Measurements from ENCODE around the gene SUSD1. TPM values are rescaled to one million over a fixed set of nuclear protein-coding genes. Genes with fewer than 3 reads are reported as not detected.

SUSD1 gene
- total RNA-seq, 1 experiment from 2014 or later = 8.1 TPM

DNA sequence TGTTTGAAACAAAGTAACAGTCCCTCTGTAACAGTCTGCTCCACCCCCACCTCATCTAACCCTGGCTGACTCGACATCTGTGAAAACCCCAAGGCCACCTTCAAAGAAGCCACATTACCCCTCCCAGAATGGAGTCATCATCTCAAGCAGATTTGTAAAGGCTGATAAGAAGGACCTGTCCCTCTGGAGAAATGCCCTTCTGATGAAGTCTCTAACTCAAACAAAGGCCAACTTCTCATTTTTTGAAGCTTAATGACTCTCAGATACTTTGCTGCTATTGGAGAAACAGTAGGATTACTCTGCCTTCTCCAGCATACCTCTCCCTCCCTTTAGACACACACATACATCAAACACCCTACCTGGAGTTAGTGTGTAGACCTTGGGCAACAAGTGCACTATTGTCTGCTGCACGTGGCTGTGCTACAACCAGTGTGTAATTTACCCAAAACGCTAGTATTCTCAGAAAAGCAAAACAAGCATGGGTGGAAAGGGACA, 5.3 kb upstream of the SUSD1 start:
- peaks cover 19 to 21% of the 10 kb centered on the region in 2 experiments for H3K4me1 Mint-ChIP-seq
- H3K36me3 Mint-ChIP-seq (ENCODE audit: insufficient read depth in 1 of 3, low read depth in 3 of 3) = peaks cover 0 to 6% (median 0%) of the 10 kb centered on the region in 3 experiments; a peak in 1 of 7 replicates

More for the DNA sequence above, 5.3 kb upstream of the SUSD1 start:
- peaks cover 4% of the 10 kb centered on the region for H3K23me2 ChIP-seq (ENCODE audit: insufficient read length, low read depth, low read length, poor library complexity, severe bottlenecking)
- no peak overlapping the region for H3K23ac ChIP-seq (ENCODE audit: insufficient read length, low read depth, low read length)
- no peak overlapping the region for H3K9ac ChIP-seq (ENCODE audit: extremely low read depth, insufficient read length, low read length)
- H3K4me1 ChIP-seq (ENCODE audit: insufficient read depth, low read length) = peaks cover 6% of the 10 kb centered on the region; the same call in 1 of the 2 replicates
- no peak overlapping the region for H3K4ac ChIP-seq (ENCODE audit: low read depth, low read length)
- no peak overlapping the region for H3K27ac ChIP-seq (ENCODE audit: insufficient read length, low read depth, low read length)
- Mint-ChIP-seq H3K27me3 (ENCODE audit: low read depth) (peaks cover 26% of the 10 kb centered on the region), H3K27ac (no peak overlapping the region), H3K4me3 (no peak overlapping the region), H3K9me3 (peaks cover 0 to 4% of the 10 kb centered on the region in 2 experiments; a peak in 2 of 5 replicates)
- H2AK5ac ChIP-seq (ENCODE audit: insufficient read length, low read length) = no peak overlapping the region
- TF ChIP-seq, protein P1, sequence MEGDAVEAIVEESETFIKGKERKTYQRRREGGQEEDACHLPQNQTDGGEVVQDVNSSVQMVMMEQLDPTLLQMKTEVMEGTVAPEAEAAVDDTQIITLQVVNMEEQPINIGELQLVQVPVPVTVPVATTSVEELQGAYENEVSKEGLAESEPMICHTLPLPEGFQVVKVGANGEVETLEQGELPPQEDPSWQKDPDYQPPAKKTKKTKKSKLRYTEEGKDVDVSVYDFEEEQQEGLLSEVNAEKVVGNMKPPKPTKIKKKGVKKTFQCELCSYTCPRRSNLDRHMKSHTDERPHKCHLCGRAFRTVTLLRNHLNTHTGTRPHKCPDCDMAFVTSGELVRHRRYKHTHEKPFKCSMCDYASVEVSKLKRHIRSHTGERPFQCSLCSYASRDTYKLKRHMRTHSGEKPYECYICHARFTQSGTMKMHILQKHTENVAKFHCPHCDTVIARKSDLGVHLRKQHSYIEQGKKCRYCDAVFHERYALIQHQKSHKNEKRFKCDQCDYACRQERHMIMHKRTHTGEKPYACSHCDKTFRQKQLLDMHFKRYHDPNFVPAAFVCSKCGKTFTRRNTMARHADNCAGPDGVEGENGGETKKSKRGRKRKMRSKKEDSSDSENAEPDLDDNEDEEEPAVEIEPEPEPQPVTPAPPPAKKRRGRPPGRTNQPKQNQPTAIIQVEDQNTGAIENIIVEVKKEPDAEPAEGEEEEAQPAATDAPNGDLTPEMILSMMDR (conservative IDR thresholded peaks at IDR 0.05) = no peak
- H2BK12ac ChIP-seq (ENCODE audit: insufficient read length, low read depth, low read length) = no peak overlapping the region
- no peak overlapping the region for H2BK120ac ChIP-seq (ENCODE audit: low read depth, low read length, poor library complexity, severe bottlenecking)
- H4K20me1 ChIP-seq (ENCODE audit: control insufficient read depth, insufficient read depth, insufficient read length) = no peaks in the 10 kb centered on the region
- WGBS (ENCODE audit: extremely low coverage, insufficient read length, low lambda C conversion rate) = no CpG with 5 or more reads among the region's 3 CpGs
- H2AFZ ChIP-seq (ENCODE audit: low read length) = no peak overlapping the region
- no peak overlapping the region for H2BK20ac ChIP-seq (ENCODE audit: low read depth, low read length, poor library complexity, severe bottlenecking)
- DNase-seq = no peak
- no peaks in the 10 kb centered on the region; the same call in 1 of the 2 replicates for H3K27me3 ChIP-seq (ENCODE audit: insufficient read depth, low read length)
- no peak overlapping the region for H3K18ac ChIP-seq (ENCODE audit: insufficient read length, low read depth, low read length)
- no peak overlapping the region for H4K5ac ChIP-seq (ENCODE audit: insufficient read length, low read depth, low read length)
- no peak overlapping the region for H4K91ac ChIP-seq (ENCODE audit: insufficient read length, low read depth, low read length)
- no peaks in the 10 kb centered on the region for H3K9me3 ChIP-seq (ENCODE audit: control insufficient read depth, low read depth, low read length)
- H4K8ac ChIP-seq (replicated peaks; ENCODE audit: insufficient read length, low read depth, low read length) = no peak overlapping the region
- no peak overlapping the region for H3T11ph ChIP-seq (ENCODE audit: low read length)
- H3K79me1 ChIP-seq (ENCODE audit: insufficient read depth, low read depth, low read length, poor library complexity, severe bottlenecking) = no peaks in the 10 kb centered on the region
- no peak overlapping the region for H2BK5ac ChIP-seq (ENCODE audit: insufficient read length, low read length)
- no peak overlapping the region for H3K56ac ChIP-seq (ENCODE audit: insufficient read length, low read depth, low read length)
- no peak overlapping the region for H3K4me2 ChIP-seq (ENCODE audit: insufficient read depth, insufficient read length, low read length)
- H3K14ac ChIP-seq (ENCODE audit: insufficient read depth, low read length) = no peak overlapping the region
- H2BK15ac ChIP-seq (ENCODE audit: low read depth, low read length) = no peak overlapping the region
- H3K79me2 ChIP-seq (ENCODE audit: insufficient read depth, low read length) = no peaks in the 10 kb centered on the region
